Activated CD8-positive, alpha-beta T cell treated with anti-CD3 and anti-CD28 coated beads, Interleukin-2, amount 10 ng/mL, durations not matched to agents 7 days and 5 days (primary cell): ENCODE measurements around the gene FOXO3. TPM values are rescaled to one million over a fixed set of nuclear protein-coding genes. Genes with fewer than 3 reads are reported as not detected.

Experiments used
- ATAC-seq: fragments of 150-1000 bp; cut with Tn5 transposase; one replicate; pipeline ENCODE4 v1.10.0; 2021; ENCODE audit warnings: moderate library complexity
- CTCF ChIA-PET: fragments of 350-600 bp; sonication (Branson Sonifier 250); formaldehyde crosslinking; loops from one replicate; lab custom pipeline; 2021; ENCODE audit warnings: antibody characterized with exemption; lab: Charles Lee
- POLR2A ChIA-PET: fragments of 350-600 bp; sonication (Branson Sonifier 250); formaldehyde crosslinking; loops from one replicate; lab custom pipeline; 2021; ENCODE audit warnings: antibody characterized with exemption; lab: Charles Lee
- DNase-seq: peaks from one replicate; pipeline ENCODE4 v3.0.0-alpha.2; 2020
- H3K27ac Mint-ChIP-seq: one replicate; pipeline ENCODE4 v1.8.0; 2021; ENCODE audit warnings: mild to moderate bottlenecking, mixed read lengths
- H3K27me3 Mint-ChIP-seq: one replicate; pipeline ENCODE4 v1.8.0; 2021; ENCODE audit warnings: low read depth, mixed read lengths
- H3K36me3 Mint-ChIP-seq: one replicate; pipeline ENCODE4 v1.8.0; 2021; ENCODE audit warnings: low read depth, mixed read lengths
- H3K4me1 Mint-ChIP-seq: one replicate; pipeline ENCODE4 v1.8.0; 2021; ENCODE audit warnings: low read depth, mixed read lengths
- H3K4me3 Mint-ChIP-seq: one replicate; pipeline ENCODE4 v1.8.0; 2021; ENCODE audit warnings: mild to moderate bottlenecking, mixed read lengths
- H3K9me3 Mint-ChIP-seq: one replicate; pipeline ENCODE4 v1.8.0; 2022; ENCODE audit warnings: mixed read lengths; ENCODE audit not compliant: insufficient read depth
- total RNA-seq, 2 experiments: library from RNA; stranded (reverse); gene quantifications; one replicate each; pipeline ENCODE4 v1.2.3, GENCODE V29; 2021

Gene FOXO3
- total RNA-seq, 2 experiments from 2014 or later, result 12.2 to 12.3 TPM

DNA sequence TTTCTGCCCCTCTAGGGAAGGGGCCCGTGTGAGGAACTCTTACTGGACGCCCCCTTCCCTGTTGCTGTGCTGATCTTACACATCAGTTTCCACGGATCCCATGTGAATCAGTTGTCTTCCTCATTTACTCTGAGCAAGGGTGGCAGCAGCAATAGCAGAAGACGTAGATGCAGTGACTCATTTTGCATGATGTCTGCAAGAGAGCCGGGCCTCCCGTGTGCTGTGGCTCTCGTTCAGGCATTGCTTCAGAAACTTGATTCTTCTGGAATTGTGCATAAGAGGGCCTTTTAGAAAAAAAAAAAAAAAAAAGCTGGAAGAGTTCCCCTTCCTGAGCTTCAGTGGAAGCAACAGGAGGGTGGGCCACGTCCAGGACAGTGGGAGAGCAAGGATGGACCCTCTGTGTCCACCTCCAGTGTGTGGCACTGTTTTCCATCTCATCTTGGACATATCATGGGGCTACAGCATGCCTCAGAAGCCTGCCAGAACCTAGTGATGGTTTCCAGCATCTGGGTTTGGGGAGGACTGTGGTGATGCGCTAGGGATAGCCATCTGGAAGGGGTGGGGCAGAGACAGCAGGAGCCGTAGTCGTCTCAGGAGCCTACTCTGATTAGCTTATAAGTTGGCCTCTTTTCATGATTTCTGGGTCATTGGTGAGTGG is 62.1 kb downstream of the FOXO3 start:
- no peak for ATAC-seq
- H3K27ac Mint-ChIP-seq, result no peak overlapping the region
- CTCF ChIA-PET, result interaction anchor here (0.8 kb wide), 1 partner anchor 14 kb away, joined by 3 read pairs; no protein-coding TSS in a partner anchor
- no peak overlapping the region for H3K4me3 Mint-ChIP-seq
- H3K9me3 Mint-ChIP-seq, result no peaks in the 10 kb centered on the region
- POLR2A ChIA-PET, result no interaction called here
- peaks cover 23% of the 10 kb centered on the region for H3K4me1 Mint-ChIP-seq
- DNase-seq, result no peak
- no peaks in the 10 kb centered on the region for H3K27me3 Mint-ChIP-seq
- no peaks in the 10 kb centered on the region for H3K36me3 Mint-ChIP-seq

DNA sequence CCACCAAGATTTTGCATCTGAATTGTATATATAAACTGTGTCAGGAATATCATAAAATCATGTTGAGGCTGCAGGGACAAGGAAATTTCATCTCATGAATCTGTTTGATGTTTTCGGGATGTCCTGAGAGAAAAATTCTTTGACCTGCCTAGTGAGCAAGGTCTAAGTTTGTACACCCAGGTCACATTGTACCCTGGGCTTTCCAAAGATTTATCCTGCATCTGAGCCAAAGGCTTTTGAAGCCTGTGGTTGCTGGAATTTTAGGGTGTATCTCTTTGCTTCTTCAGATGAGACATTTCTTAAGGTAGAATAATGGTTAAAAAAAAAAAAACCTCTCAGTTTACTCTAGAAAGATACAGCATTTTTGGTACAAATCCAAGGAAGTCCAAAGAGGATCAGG is 63.3 kb downstream of the FOXO3 start:
- POLR2A ChIA-PET, result no interaction called here
- CTCF ChIA-PET, result no interaction called here
- Mint-ChIP-seq H3K4me1 (peaks cover 29% of the 10 kb centered on the region), H3K4me3 (no peak overlapping the region), H3K27ac (no peak overlapping the region), H3K36me3 (no peaks in the 10 kb centered on the region), H3K9me3 (no peaks in the 10 kb centered on the region), H3K27me3 (no peaks in the 10 kb centered on the region)
- ATAC-seq (no peak), DNase-seq (no peak)

DNA sequence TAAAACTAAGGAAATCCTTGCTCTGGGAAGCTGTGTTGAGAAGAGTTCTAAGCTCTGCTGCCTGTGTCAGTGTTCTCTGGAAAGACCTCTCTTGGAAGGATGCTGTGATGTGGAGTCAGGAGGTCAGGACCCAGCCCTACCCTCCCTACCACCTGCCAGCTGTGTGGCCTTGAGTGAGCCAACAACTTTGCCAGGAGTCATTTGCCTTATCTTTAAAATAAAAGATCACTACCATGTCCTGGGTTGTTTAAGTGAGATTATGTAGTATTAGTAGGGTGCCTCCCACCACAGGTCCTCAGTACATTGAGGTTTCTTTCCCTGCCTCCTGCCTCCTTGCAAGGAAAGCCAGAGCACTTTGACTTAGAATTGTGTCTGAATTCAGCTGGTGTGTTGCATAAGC is 64.9 kb downstream of the FOXO3 start:
- Mint-ChIP-seq H3K9me3 (no peaks in the 10 kb centered on the region), H3K36me3 (no peaks in the 10 kb centered on the region), H3K4me1 (peaks cover 38% of the 10 kb centered on the region), H3K27me3 (no peaks in the 10 kb centered on the region), H3K27ac (no peak overlapping the region), H3K4me3 (no peak overlapping the region)
- ATAC-seq (no peak), DNase-seq (no peak)
- POLR2A ChIA-PET, result no interaction called here
- CTCF ChIA-PET, result interaction anchor here (0.6 kb wide), 1 partner anchor 12 kb away, joined by 3 read pairs; no protein-coding TSS in a partner anchor

DNA sequence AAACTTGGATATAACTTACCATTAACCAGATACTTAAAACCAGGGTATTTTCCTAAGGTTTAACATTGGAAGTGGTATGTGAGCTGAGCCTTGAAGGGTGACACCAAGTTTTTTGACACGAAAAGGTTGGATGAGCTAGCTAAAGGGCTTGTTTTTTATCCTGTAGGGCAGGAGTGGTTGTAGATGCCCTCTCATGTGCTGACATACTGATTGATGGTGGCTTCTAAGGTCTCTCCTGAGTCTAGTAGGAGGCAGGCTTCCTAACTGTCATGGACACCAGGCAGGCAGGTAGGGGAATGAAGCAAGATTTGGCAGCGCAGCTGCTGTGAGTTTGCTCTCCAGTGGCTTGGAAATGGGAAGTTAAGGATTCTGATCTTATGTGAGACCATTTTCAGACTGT is 66.1 kb downstream of the FOXO3 start:
- DNase-seq (no peak), ATAC-seq (no peak)
- Mint-ChIP-seq H3K4me3 (no peak overlapping the region), H3K9me3 (no peaks in the 10 kb centered on the region), H3K4me1 (peaks cover 43% of the 10 kb centered on the region), H3K27ac (no peak overlapping the region), H3K36me3 (no peaks in the 10 kb centered on the region), H3K27me3 (no peaks in the 10 kb centered on the region)
- POLR2A ChIA-PET, result no interaction called here
- CTCF ChIA-PET, result no interaction called here

- H3K27ac Mint-ChIP-seq, result no peak overlapping the region
- H3K4me3 Mint-ChIP-seq, result no peak overlapping the region
These were observed 67.2 kb downstream of the FOXO3 start for GRCh38 chr6:108627692-108628550.

GRCh38 chr6:108630050-108630714 is 69.5 kb downstream of the FOXO3 start:
- ATAC-seq (peak; percentile 84), DNase-seq (peak; percentile 24)
- Mint-ChIP-seq H3K4me3 (peak overlapping the region; percentile 31), H3K36me3 (no peaks in the 10 kb centered on the region), H3K4me1 (peaks cover 51% of the 10 kb centered on the region), H3K9me3 (no peaks in the 10 kb centered on the region), H3K27ac (peak overlapping the region; percentile 66), H3K27me3 (no peaks in the 10 kb centered on the region)
- POLR2A ChIA-PET, result interaction anchor here (0.6 kb wide), 1 partner anchor 21 kb away, joined by 3 read pairs; no protein-coding TSS in a partner anchor
- CTCF ChIA-PET, result interaction anchor here (1.0 kb wide), 1 partner anchor 263 kb away, joined by 3 read pairs; no protein-coding TSS in a partner anchor

More at GRCh38 chr6:108627692-108628550, 67.2 kb downstream of the FOXO3 start:
- no peak for ATAC-seq
- CTCF ChIA-PET, result interaction anchor here (0.6 kb wide), 1 partner anchor 63 kb away, joined by 3 read pairs; no protein-coding TSS in a partner anchor
- Mint-ChIP-seq H3K36me3 (no peaks in the 10 kb centered on the region), H3K27me3 (no peaks in the 10 kb centered on the region), H3K9me3 (no peaks in the 10 kb centered on the region), H3K4me1 (peaks cover 46% of the 10 kb centered on the region)
- no peak for DNase-seq
- POLR2A ChIA-PET, result interaction anchor here (0.6 kb wide), 1 partner anchor 608 kb away, joined by 3 read pairs; no protein-coding TSS in a partner anchor

- Mint-ChIP-seq H3K27ac (no peak overlapping the region), H3K9me3 (no peaks in the 10 kb centered on the region), H3K4me1 (peaks cover 59% of the 10 kb centered on the region), H3K4me3 (no peak overlapping the region), H3K36me3 (no peaks in the 10 kb centered on the region), H3K27me3 (no peaks in the 10 kb centered on the region)
- ChIA-PET CTCF (no interaction called here), POLR2A (no interaction called here)
- ATAC-seq (no peak), DNase-seq (no peak)
These were observed 71.7 kb downstream of the FOXO3 start for GRCh38 chr6:108632441-108632840.

DNA sequence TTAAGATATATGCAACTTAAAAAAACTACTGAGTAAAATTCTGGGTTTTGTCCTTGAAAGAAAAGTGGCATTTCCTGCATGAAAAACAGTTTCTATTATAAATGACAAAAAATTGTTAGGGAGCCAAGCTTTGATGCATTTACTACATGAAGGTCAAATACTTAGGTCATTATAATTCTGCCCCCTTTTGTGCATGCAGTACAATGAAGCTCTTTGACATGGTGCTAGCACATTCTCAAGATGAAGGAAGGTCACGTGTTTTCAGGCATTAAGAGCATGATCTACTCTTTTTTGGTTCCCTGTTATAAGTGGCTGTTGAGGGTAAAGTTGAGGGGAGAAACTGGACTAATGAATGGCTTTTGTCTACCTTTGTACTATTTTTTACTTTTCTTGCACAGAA is 72.7 kb downstream of the FOXO3 start:
- Mint-ChIP-seq H3K4me1 (peaks cover 54% of the 10 kb centered on the region), H3K27ac (no peak overlapping the region), H3K36me3 (no peaks in the 10 kb centered on the region), H3K9me3 (no peaks in the 10 kb centered on the region), H3K27me3 (no peaks in the 10 kb centered on the region), H3K4me3 (no peak overlapping the region)
- CTCF ChIA-PET, result no interaction called here
- ATAC-seq (no peak), DNase-seq (no peak)
- POLR2A ChIA-PET, result no interaction called here

DNA sequence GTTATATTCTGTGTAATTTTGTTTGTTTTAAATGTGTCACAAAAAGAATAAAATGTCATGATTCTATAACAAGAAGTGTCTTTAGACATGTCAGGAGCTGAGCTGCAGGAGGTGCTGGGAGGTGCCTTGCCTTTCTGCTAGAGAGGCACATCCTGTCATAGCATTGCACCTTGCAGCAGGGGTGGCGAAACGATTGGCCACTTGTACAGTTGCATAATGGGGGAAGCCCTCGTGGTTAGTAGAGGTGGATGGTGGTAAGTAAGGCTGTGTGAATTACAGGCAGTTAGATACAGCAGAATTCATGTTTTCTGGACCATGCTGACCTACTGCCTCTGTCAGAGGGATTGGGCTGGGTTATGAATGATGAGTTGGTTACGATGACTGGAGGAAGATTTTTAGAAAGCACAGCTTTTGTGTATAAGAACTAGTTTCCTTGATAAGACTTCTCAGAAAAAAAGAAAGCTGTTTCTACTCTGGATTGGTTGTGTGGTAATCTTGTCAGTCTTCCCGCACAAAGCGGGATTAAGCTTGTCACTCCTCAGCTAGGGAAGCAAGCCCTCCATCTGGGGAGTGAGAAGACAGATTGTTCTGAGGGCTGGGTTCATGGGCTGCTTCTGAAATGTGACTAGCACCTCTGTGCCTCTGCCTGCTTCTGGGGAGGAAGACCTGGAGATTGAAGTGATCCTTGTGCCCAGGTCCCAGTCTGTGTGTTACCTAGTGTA is 74.9 kb downstream of the FOXO3 start:
- ChIA-PET CTCF (interaction anchor here (0.6 to 1.4 kb wide), 4 partner anchors 31 to 437 kb away, joined by 3 to 4 read pairs (median 3); no protein-coding TSS in a partner anchor), POLR2A (interaction anchor here (0.6 kb wide), 1 partner anchor 70 kb away, joined by 4 read pairs; no protein-coding TSS in a partner anchor)
- DNase-seq (peak; percentile 79), ATAC-seq (peak; percentile 91)
- peak overlapping the region; percentile 9 for H3K4me3 Mint-ChIP-seq
- no peaks in the 10 kb centered on the region for H3K27me3 Mint-ChIP-seq
- H3K9me3 Mint-ChIP-seq, result no peaks in the 10 kb centered on the region
- H3K27ac Mint-ChIP-seq, result peak overlapping the region; percentile 9
- no peaks in the 10 kb centered on the region for H3K36me3 Mint-ChIP-seq
- H3K4me1 Mint-ChIP-seq, result peaks cover 38% of the 10 kb centered on the region

DNA sequence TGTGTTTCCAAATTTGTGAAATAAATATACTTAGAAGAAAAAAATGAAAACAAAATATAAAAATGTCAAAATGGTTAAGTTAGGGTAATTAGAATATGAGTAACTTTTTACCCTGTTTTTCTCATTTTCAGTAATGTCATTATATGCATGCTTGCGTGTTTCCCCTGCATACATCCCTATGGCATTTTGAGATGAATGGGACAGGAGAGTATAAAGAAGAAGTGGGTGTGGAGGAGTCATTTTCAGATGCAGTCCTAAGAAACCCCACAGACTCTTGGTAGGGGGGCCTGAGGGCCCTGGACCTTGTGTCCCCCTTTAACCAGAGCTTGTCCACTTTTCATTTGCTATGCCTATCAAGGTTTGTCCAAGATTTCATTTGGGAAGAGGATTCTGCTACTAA is 77.2 kb downstream of the FOXO3 start:
- no peaks in the 10 kb centered on the region for H3K36me3 Mint-ChIP-seq
- CTCF ChIA-PET, result no interaction called here
- POLR2A ChIA-PET, result no interaction called here
- H3K9me3 Mint-ChIP-seq, result no peaks in the 10 kb centered on the region
- no peak overlapping the region for H3K4me3 Mint-ChIP-seq
- H3K4me1 Mint-ChIP-seq, result peaks cover 24% of the 10 kb centered on the region
- ATAC-seq (no peak), DNase-seq (no peak)
- no peak overlapping the region for H3K27ac Mint-ChIP-seq
- H3K27me3 Mint-ChIP-seq, result no peaks in the 10 kb centered on the region

DNA sequence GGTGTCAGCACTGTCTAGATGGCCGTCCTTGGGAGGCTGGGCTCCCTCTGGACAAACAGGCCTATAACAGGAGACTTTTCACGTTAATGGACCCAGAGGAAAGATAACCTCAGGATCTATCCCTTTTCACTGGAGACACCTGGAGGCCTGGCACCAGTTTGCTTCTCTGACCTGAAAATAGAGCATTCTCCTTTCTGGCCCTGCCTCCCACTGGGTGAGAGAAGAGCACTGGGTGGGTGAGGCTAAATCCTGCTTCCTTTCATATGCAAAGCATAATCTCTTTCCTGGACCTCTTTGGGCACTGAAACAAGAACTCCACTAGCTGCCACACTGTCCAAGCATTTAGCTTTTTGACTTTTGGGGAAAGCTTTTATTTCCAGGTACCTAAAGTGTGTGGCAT is 78.3 kb downstream of the FOXO3 start:
- no peaks in the 10 kb centered on the region for H3K36me3 Mint-ChIP-seq
- POLR2A ChIA-PET, result no interaction called here
- peaks cover 20% of the 10 kb centered on the region for H3K4me1 Mint-ChIP-seq
- H3K4me3 Mint-ChIP-seq, result no peak overlapping the region
- CTCF ChIA-PET, result no interaction called here
- H3K9me3 Mint-ChIP-seq, result no peaks in the 10 kb centered on the region
- no peaks in the 10 kb centered on the region for H3K27me3 Mint-ChIP-seq
- no peak overlapping the region for H3K27ac Mint-ChIP-seq
- no peak for DNase-seq
- no peak for ATAC-seq
